HT-29 (cell line): ENCODE measurements around the gene BBS12. TPM values are rescaled to one million over a fixed set of nuclear protein-coding genes. Genes with fewer than 3 reads are reported as not detected.
"Not testable (repeated sequence)": the region's sequence is repeated elsewhere in the genome, so short reads cannot be mapped to it uniquely, and the experiment has no call there.

Source experiments
- DNase-seq: peaks from one replicate; pipeline ENCODE4 v3.0.0-alpha.2; 2015; ENCODE audit warnings: low spot score
- total RNA-seq: library from RNA; depleted of rRNA; stranded (reverse); fragments of >200 nt; shearing (Covaris generic); gene quantifications from 2 replicates; pipeline ENCODE4 v1.2.3, GENCODE V29; 2014

The BBS12 gene
- total RNA-seq, 1 experiment from 2014 or later = 0.43 TPM

- no peak for DNase-seq
These were observed 31.7 kb downstream of the BBS12 start for GRCh38 chr4:122764071-122764820.

- DNase-seq = no peak
These were observed 32.3 kb downstream of the BBS12 start for GRCh38 chr4:122764821-122765215.

- DNase-seq = no peak
These were observed 33.3 kb downstream of the BBS12 start for GRCh38 chr4:122765692-122766352.

- no peak for DNase-seq
These were observed 33.8 kb downstream of the BBS12 start for GRCh38 chr4:122766353-122766705.

- DNase-seq = no peak
These were observed 34.4 kb downstream of the BBS12 start for GRCh38 chr4:122766950-122767349.

GRCh38 chr4:122771724-122772123 lies 39.2 kb downstream of the BBS12 start:
- DNase-seq = no peak

GRCh38 chr4:122772311-122772710 lies 39.8 kb downstream of the BBS12 start:
- no peak for DNase-seq

- no peak for DNase-seq
These were observed 40.5 kb downstream of the BBS12 start for GRCh38 chr4:122772986-122773385.

- DNase-seq = no peak
These were observed 42.5 kb downstream of the BBS12 start for GRCh38 chr4:122775039-122775438.

GRCh38 chr4:122775987-122776836 lies 43.7 kb downstream of the BBS12 start:
- no peak for DNase-seq

- DNase-seq = peak; percentile 59
These were observed 44.4 kb downstream of the BBS12 start for GRCh38 chr4:122776916-122777315.

GRCh38 chr4:122777846-122778673 lies 45.6 kb downstream of the BBS12 start:
- DNase-seq = no peak

- DNase-seq = no peak
These were observed 49.0 kb downstream of the BBS12 start for GRCh38 chr4:122781486-122781885.

- DNase-seq = peak; percentile 29
These were observed 51.1 kb downstream of the BBS12 start for GRCh38 chr4:122783301-122784215.

- DNase-seq = no peak
These were observed 51.8 kb downstream of the BBS12 start for GRCh38 chr4:122784261-122784660.

GRCh38 chr4:122785099-122785498 lies 52.6 kb downstream of the BBS12 start:
- no peak for DNase-seq

GRCh38 chr4:122786296-122786695 lies 53.8 kb downstream of the BBS12 start:
- peak; percentile 61 for DNase-seq

- DNase-seq = not testable (repeated sequence)
These were observed 54.4 kb downstream of the BBS12 start for GRCh38 chr4:122786920-122787319.

GRCh38 chr4:122787940-122788339 lies 55.4 kb downstream of the BBS12 start:
- DNase-seq = no peak

- DNase-seq = no peak
These were observed 56.4 kb downstream of the BBS12 start for GRCh38 chr4:122788935-122789334.
